ENCODE measurements around the gene DSCAML1. TPM values are rescaled to one million over a fixed set of nuclear protein-coding genes. Genes with fewer than 3 reads are reported as not detected.

Gene DSCAML1
- total and polyA plus RNA-seq, 8 donors = 0.08 to 2.9 (median 0.45) TPM

- peaks cover 0 to 67% (median 0%) of the 10 kb centered on the region in 3 donors for H3K27me3 ChIP-seq
- H3K4me1 ChIP-seq = no peaks in the 10 kb centered on the region
- TF ChIP-seq EP300 (IDR thresholded peaks at IDR 0.05) = no peak
- no peak for TF ChIP-seq POLR2AphosphoS5 (IDR thresholded peaks at IDR 0.05)
- TF ChIP-seq CTCF (IDR thresholded peaks at IDR 0.05) = no peak
- TF ChIP-seq POLR2A (IDR thresholded peaks at IDR 0.05) = no peak
- no peak overlapping the region for H3K4me3 ChIP-seq
- H3K27ac ChIP-seq = no peak overlapping the region
- DNase-seq = no peak
- H3K36me3 ChIP-seq = no peaks in the 10 kb centered on the region
- no peaks in the 10 kb centered on the region for H3K9me3 ChIP-seq
- WGBS, 5 donors = 61 to 90% (median 74%) methylated on average over 9 of the region's 9 CpGs
- intact Hi-C loops (cut with DNase I; ENCODE audit: low total_unique reads) = no loop called here
Observed at GRCh38 chr11:117701781-117702180, 95.2 kb downstream of the DSCAML1 start.

- Histone ChIP-seq H3K27me3 (peaks cover 0 to 56% (median 0%) of the 10 kb centered on the region in 3 donors), H3K36me3 (no peaks in the 10 kb centered on the region), H3K4me3 (no peak overlapping the region), H3K27ac (no peak overlapping the region), H3K4me1 (no peaks in the 10 kb centered on the region), H3K9me3 (no peaks in the 10 kb centered on the region)
- DNase-seq = no peak
- TF ChIP-seq CTCF (IDR thresholded peaks at IDR 0.05) (no peak), POLR2AphosphoS5 (IDR thresholded peaks at IDR 0.05) (no peak), EP300 (IDR thresholded peaks at IDR 0.05) (no peak), POLR2A (IDR thresholded peaks at IDR 0.05) (no peak)
- 79 to 91% (median 86%) methylated on average over 6 of the region's 6 CpGs for WGBS, 5 donors
- intact Hi-C loops (cut with DNase I; ENCODE audit: low total_unique reads) = no loop called here
Observed at GRCh38 chr11:117700551-117700950, 96.5 kb downstream of the DSCAML1 start.

GRCh38 chr11:117697319-117697718 lies 99.7 kb downstream of the DSCAML1 start:
- TF ChIP-seq POLR2A (IDR thresholded peaks at IDR 0.05) (no peak), POLR2AphosphoS5 (IDR thresholded peaks at IDR 0.05) (no peak), CTCF (IDR thresholded peaks at IDR 0.05) (no peak), EP300 (IDR thresholded peaks at IDR 0.05) (no peak)
- Histone ChIP-seq H3K36me3 (no peaks in the 10 kb centered on the region), H3K9me3 (no peaks in the 10 kb centered on the region), H3K4me3 (no peak overlapping the region), H3K27me3 (peaks cover 0 to 40% (median 0%) of the 10 kb centered on the region in 3 donors), H3K4me1 (no peaks in the 10 kb centered on the region), H3K27ac (no peak overlapping the region)
- no peak for DNase-seq
- WGBS, 5 donors = 75 to 84% (median 75%) methylated on average over 3 of the region's 3 CpGs
- intact Hi-C loops (cut with DNase I; ENCODE audit: low total_unique reads) = no loop called here

- H3K27me3 ChIP-seq = peaks cover 0 to 35% (median 0%) of the 10 kb centered on the region in 3 donors
- no peak overlapping the region for H3K27ac ChIP-seq
- no peak for DNase-seq
- H3K4me3 ChIP-seq = no peak overlapping the region
- intact Hi-C loops (cut with DNase I; ENCODE audit: low total_unique reads) = no loop called here
- H3K9me3 ChIP-seq = no peaks in the 10 kb centered on the region
- H3K36me3 ChIP-seq = no peaks in the 10 kb centered on the region
- no peaks in the 10 kb centered on the region for H3K4me1 ChIP-seq
- no peak for TF ChIP-seq CTCF (IDR thresholded peaks at IDR 0.05)
- no peak for TF ChIP-seq POLR2A (IDR thresholded peaks at IDR 0.05)
- no peak for TF ChIP-seq EP300 (IDR thresholded peaks at IDR 0.05)
- TF ChIP-seq POLR2AphosphoS5 (IDR thresholded peaks at IDR 0.05) = no peak
- WGBS, 5 donors = 47 to 72% (median 48%) methylated on average over 5 of the region's 5 CpGs
Observed at GRCh38 chr11:117696540-117696939, 100.5 kb downstream of the DSCAML1 start.
